ENCODE results near the gene WHAMM. TPM values are rescaled to one million over a fixed set of nuclear protein-coding genes. Genes with fewer than 3 reads are reported as not detected.

Gene WHAMM
- total and polyA plus RNA-seq, 2 of the 4 experiments (the other 2 are of a cell fraction): 1.4 to 4.1 TPM

DNA sequence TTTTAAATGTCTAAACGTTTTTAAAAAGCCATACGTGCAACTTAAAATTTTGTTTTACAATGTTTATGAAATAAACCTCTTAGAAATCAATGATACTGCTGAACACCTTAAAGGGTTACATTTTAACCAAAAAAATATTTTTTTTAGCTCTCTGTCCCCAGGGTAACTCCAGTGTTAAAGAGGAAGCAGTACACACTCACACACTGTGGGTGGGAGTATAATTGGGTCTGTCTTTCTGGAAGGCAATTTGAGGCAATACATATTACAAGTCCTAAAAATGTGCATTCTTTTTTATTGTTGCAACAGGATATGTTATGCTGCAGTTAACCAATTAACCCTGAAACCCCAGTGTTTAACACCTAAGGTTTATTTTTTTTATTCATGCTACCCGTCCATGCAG lies 34.1 kb downstream of the WHAMM start:
- CTCF ChIA-PET: no interaction called here
- intact Hi-C loops (cut with micrococcal nuclease) (no loop called here), in situ Hi-C loops (cut with MboI; ENCODE audit: low sequenced_read_pairs) (no loop called here), dilution Hi-C loops (cut with HindIII; ENCODE audit: low sequenced_read_pairs, unreplicated experiment) (no loop called here)
- Histone ChIP-seq H2AK9ac (replicated peaks; ENCODE audit: low read depth, low read length, poor library complexity) (peak overlapping the region; percentile 55), H3K14ac (replicated peaks; ENCODE audit: low read depth, low read length) (no peak overlapping the region), H3K27ac (ENCODE audit: insufficient read depth, low read length) (no peak overlapping the region), H3K27me3 (ENCODE audit: control insufficient read depth, insufficient read depth, low read length) (no peaks in the 10 kb centered on the region), H3K56ac (ENCODE audit: extremely low read depth, insufficient read depth, low read length) (no peak overlapping the region), H2AK5ac (ENCODE audit: low read depth, low read length) (no peak overlapping the region), H4K91ac (ENCODE audit: insufficient read depth, low read depth, low read length) (no peak overlapping the region), H2BK120ac (ENCODE audit: low read depth, low read length) (no peak overlapping the region), H2BK5ac (ENCODE audit: low read depth, low read length, poor library complexity, severe bottlenecking) (no peak overlapping the region), H4K20me1 (ENCODE audit: insufficient read depth, low read length) (no peaks in the 10 kb centered on the region), H3K9ac (ENCODE audit: low read depth, low read length) (no peak overlapping the region), H3K4me1 (ENCODE audit: control insufficient read depth, insufficient read depth, low read length) (peaks cover 3% of the 10 kb centered on the region; the same call in 1 of the 2 replicates), H3K18ac (ENCODE audit: low read depth, low read length) (no peak overlapping the region), H3K9me1 (ENCODE audit: insufficient read depth, low read length) (no peaks in the 10 kb centered on the region; the same call in 1 of the 2 replicates), H2BK20ac (ENCODE audit: low read depth, low read length) (no peak overlapping the region), H4K5ac (ENCODE audit: low read depth, low read length) (no peak overlapping the region), H3K79me1 (ENCODE audit: low read depth in 1 of 2, low read length in 2 of 2) (peaks cover 0 to under 1% of the 10 kb centered on the region in 2 experiments; a peak in 2 of 4 replicates), H2AFZ (replicated peaks; ENCODE audit: low read length, poor library complexity) (no peak overlapping the region), H3K4me2 (ENCODE audit: low read depth, low read length) (no peak overlapping the region), H3K36me3 (ENCODE audit: control insufficient read depth, insufficient read depth, low read length) (no peaks in the 10 kb centered on the region), H3K9me3 (ENCODE audit: control insufficient read depth, insufficient read depth, low read length) (no peaks in the 10 kb centered on the region), H3K4ac (ENCODE audit: low read depth, low read length) (no peak overlapping the region), H4K8ac (ENCODE audit: low read depth in 2 of 2, low read length in 2 of 2) (no peak overlapping the region), H3K4me3 (ENCODE audit: insufficient read depth, low read depth, low read length) (no peak overlapping the region), H2BK15ac (ENCODE audit: low read depth, low read length) (no peak overlapping the region), H3K23ac (ENCODE audit: low read depth, low read length) (no peak overlapping the region)
- BruUV-seq (replicated peaks): no TSS peak
- DNase-seq (no peak), ATAC-seq (ENCODE audit: low read depth) (no peak)
- POLR2A ChIA-PET (ENCODE audit: unreplicated experiment): no interaction called here
- WGBS, 2 experiments (ENCODE audit: extremely low coverage in 2 of 2, insufficient read length in 1 of 2): no CpG with 5 or more reads among the region's 3 CpGs
- TF ChIP-seq MAZ (IDR thresholded peaks at IDR 0.05; ENCODE audit: borderline replicate concordance, low read depth, low read length): no peak
- TF ChIP-seq, protein P1, sequence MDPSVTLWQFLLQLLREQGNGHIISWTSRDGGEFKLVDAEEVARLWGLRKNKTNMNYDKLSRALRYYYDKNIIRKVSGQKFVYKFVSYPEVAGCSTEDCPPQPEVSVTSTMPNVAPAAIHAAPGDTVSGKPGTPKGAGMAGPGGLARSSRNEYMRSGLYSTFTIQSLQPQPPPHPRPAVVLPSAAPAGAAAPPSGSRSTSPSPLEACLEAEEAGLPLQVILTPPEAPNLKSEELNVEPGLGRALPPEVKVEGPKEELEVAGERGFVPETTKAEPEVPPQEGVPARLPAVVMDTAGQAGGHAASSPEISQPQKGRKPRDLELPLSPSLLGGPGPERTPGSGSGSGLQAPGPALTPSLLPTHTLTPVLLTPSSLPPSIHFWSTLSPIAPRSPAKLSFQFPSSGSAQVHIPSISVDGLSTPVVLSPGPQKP (IDR thresholded peaks at IDR 0.05; ENCODE audit: borderline replicate concordance, low read depth, low read length): no peak
- no peak for TF ChIP-seq RAD21 (IDR thresholded peaks at IDR 0.05; ENCODE audit: low read length)
- no peak for TF ChIP-seq CHD1 (IDR thresholded peaks at IDR 0.05; ENCODE audit: low read depth, low read length)
- no peak for TF ChIP-seq MXI1 (IDR thresholded peaks at IDR 0.05; ENCODE audit: borderline replicate concordance, low read depth, low read length)
- no peak for TF ChIP-seq RFX5 (IDR thresholded peaks at IDR 0.05; ENCODE audit: low read depth, low read length)
